Fibroblast of villous mesenchyme (primary cell): ENCODE measurements around the gene FOSB. TPM values are rescaled to one million over a fixed set of nuclear protein-coding genes. Genes with fewer than 3 reads are reported as not detected.

ENCODE experiments used
- DNase-seq: peaks from one replicate; pipeline ENCODE4 v3.0.0-alpha.2; 2010; ENCODE audit warnings: low read depth
- H3K4me3 ChIP-seq: 2 replicates; pipeline ENCODE4 v1.5.1; 2011; ENCODE audit warnings: low read depth, mild to moderate bottlenecking, low read length
- total RNA-seq: library from RNA; depleted of rRNA; stranded (reverse); fragments of >200 nt; gene quantifications from 2 replicates; pipeline ENCODE4 v1.2.3, GENCODE V29; 2012
- TF ChIP-seq, protein P1 (sequence below): IDR thresholded peaks from 2 replicates; pipeline ENCODE4 v1.5.1; 2012; ENCODE audit warnings: low read depth, mild to moderate bottlenecking, low read length; ENCODE audit not compliant: insufficient read depth

FOSB gene
- total RNA-seq, 1 donor: 13.0 TPM

DNA sequence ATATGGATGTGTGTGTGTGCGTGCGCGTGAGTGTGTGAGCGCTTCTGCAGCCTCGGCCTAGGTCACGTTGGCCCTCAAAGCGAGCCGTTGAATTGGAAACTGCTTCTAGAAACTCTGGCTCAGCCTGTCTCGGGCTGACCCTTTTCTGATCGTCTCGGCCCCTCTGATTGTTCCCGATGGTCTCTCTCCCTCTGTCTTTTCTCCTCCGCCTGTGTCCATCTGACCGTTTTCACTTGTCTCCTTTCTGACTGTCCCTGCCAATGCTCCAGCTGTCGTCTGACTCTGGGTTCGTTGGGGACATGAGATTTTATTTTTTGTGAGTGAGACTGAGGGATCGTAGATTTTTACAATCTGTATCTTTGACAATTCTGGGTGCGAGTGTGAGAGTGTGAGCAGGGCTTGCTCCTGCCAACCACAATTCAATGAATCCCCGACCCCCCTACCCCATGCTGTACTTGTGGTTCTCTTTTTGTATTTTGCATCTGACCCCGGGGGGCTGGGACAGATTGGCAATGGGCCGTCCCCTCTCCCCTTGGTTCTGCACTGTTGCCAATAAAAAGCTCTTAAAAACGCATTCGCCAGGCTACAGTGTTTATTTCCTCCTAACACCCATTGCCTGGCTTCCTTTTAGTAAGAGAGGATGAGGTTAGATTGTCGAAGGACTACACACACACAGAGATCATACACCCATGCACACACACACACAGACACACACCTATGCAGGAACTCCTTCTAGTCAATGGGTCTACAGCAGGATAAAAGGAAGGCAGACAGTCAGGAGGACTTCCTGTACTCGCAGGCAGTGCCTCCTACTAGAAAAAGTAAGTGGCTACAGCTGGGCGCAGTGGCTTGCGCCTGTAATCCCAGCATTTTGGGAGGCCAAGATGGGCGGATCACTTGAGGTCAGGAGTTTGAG is 7.1 kb downstream of the FOSB start:
- TF ChIP-seq, protein P1, sequence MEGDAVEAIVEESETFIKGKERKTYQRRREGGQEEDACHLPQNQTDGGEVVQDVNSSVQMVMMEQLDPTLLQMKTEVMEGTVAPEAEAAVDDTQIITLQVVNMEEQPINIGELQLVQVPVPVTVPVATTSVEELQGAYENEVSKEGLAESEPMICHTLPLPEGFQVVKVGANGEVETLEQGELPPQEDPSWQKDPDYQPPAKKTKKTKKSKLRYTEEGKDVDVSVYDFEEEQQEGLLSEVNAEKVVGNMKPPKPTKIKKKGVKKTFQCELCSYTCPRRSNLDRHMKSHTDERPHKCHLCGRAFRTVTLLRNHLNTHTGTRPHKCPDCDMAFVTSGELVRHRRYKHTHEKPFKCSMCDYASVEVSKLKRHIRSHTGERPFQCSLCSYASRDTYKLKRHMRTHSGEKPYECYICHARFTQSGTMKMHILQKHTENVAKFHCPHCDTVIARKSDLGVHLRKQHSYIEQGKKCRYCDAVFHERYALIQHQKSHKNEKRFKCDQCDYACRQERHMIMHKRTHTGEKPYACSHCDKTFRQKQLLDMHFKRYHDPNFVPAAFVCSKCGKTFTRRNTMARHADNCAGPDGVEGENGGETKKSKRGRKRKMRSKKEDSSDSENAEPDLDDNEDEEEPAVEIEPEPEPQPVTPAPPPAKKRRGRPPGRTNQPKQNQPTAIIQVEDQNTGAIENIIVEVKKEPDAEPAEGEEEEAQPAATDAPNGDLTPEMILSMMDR: no peak
- H3K4me3 ChIP-seq: no peak overlapping the region
- DNase-seq: no peak

DNA sequence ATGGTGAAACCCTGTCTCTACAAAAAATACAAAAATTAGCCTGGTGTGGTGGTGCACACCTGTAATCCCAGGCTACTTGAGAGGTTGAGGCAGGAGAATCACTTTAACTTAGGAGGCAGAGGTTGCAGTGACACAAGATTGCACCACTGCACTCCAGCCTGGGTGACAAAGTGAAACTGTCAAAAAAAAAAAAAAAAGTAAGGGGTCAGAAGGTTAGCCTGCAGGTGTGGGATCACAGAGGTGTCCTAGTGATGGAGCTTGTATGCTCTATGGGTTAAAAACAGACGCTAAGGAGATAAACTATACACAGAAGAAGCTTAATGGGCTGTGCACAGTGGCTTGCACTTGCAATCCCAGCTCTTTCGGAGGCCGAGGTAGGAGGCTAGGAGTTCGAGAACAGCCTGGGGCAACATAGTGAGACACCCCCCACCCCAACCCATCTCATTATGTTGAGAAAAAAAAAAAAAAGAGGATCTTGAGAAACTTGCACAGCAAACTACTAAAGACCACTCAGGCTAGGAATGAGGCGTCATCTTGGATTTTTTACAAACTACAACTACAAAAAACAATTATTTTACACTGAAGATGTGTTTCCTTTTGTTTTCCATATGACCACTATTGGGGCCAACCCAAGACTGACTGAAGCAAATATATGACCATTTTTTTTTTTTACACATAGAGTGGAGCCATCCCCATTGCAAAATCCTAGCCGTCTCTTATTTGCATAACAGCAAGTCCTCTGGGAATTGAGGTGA is 7.9 kb downstream of the FOSB start:
- no peak overlapping the region for H3K4me3 ChIP-seq
- TF ChIP-seq, protein P1: no peak
- peak; percentile 49 for DNase-seq

DNA sequence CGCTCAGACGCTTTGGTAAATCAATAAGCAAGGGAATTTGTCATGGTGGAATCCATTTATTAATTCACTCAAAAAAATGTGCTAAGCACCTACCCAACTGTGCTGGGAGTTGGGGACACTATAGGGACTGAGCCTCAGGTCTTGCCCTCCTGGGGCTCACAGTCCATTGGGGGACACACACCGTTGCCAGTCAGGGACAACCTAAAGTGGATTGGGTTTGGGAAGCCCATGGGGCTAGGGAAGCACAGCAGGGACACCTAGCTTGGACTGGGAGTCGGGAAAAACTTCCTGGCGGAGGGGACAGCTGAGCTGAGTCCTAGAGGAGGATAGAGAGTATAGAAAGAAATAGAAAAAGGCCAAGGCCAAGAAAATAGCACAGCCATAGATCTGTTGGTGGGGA is 8.5 kb downstream of the FOSB start:
- TF ChIP-seq, protein P1: no peak
- DNase-seq: no peak
- no peak overlapping the region for H3K4me3 ChIP-seq

DNA sequence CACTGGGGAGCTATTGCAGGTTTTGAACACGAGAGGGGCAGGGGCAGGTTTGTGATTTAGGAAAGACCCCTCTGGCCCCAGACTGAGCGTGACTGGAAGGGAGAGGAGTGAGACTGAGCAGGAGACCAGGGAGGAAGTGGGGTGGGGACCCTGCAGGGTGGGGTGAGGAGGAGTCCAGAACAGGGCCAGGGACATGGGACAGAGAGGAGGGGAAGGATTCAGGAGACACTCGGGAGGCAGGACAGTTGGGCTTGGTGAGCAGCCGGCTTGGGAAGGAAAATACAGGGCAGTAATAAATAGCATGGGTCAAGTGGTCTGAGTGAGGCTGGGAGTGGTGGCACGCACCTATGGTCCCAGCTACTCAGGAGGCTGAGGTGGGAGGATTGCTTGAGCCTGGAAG is 9.4 kb downstream of the FOSB start:
- TF ChIP-seq, protein P1: no peak
- no peak overlapping the region for H3K4me3 ChIP-seq
- no peak for DNase-seq

DNA sequence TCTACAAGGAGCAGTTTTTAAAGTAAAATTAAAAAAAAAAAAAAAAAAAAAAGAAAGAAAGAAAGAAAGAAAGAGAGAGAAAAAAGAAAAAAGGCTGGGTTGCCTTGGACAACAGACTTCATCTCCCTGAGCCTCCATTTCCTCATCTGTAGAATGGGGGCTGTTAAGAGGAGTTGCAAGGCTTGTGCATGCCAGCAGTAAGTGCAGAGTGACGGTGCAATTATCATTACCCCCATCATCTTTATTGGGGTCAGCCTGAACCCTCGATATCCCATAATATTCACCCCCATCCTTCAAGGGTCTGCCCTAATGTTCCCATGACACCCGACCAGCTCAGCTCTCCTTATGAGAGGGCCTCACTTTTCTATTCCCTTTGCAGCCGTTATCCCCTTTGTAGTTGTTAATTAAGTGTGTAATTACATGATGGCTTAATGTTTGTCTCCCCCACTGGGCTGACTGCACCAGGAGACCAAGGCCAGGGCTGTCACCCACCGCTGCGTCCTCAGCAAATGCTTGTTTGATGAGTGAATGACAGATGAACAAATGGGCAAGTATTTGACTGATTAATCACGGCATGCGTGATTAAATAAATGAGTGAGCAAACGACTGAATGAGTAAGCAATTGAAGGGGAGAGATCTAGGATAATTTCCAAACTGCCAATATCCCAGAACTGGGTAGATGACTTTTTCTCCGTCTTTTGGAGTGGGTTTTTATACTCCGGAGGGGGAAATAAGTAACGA is 10.1 kb downstream of the FOSB start:
- H3K4me3 ChIP-seq: peak overlapping the region; percentile 82
- TF ChIP-seq, protein P1: no peak
- DNase-seq: no peak

DNA sequence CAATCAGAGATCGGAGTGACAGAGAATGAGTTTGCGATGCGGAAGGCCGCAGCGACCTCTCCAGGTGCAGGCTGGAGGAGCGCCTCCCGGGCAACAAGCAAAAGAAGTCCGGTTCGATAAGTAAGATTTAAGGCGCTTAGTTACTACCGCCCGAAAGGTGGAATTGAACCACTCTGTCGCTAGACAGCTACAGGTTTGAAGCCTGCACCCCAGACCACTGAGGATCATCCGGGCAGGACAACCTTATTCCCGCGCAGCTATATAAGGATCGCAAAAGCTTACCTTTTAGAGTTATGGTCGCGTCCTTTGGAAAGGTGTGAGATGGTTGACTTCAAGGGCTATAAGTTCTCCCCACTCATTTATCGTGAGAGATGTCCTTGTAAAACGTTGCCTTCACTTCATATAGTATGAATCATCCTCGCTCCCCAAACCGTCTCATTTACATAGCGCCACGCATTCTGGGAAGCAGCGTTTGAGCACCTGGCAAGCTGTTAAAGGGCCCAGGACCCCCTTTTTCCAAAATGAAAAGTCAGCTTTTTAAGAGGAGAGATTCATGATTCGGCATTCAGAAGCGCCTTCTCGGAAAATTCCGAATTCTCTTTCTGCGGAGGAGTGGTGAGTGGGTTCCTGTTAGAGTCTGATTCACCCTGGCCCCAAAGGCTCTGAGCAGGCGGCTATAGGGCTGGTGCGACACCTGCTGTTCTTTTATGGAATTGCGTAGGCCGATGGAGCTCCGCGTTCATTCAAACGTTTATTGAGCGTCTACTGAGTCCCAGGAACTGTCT is 10.8 kb downstream of the FOSB start:
- peak overlapping the region; percentile 82 for H3K4me3 ChIP-seq
- TF ChIP-seq, protein P1: peak; percentile 96
- peak; percentile 96 for DNase-seq
